HAP-1 (cell line): ENCODE data around the gene EGLN1.

Source experiments
- DNase-seq, 2 experiments: peaks; one replicate each; pipeline ENCODE4 v3.0.0-alpha.2; 2016 to 2020; ENCODE audit warnings: low spot score in 2 of 2
- H3K27me3 ChIP-seq: fragments of 250-450 bp; sonication (Bioruptor Pico); 2 replicates; pipeline ENCODE4 v1.5.1; 2020; ENCODE audit warnings: low read depth, mild to moderate bottlenecking, moderate library complexity
- H3K36me3 ChIP-seq: fragments of 250-450 bp; sonication (Bioruptor Pico); replicated peaks from 2 replicates; pipeline ENCODE4 v1.5.1; 2020; ENCODE audit warnings: mild to moderate bottlenecking
- H3K4me1 ChIP-seq: fragments of 250-450 bp; sonication (Bioruptor Pico); 2 replicates; pipeline ENCODE4 v1.5.1; 2020; ENCODE audit warnings: mild to moderate bottlenecking
- H3K4me3 ChIP-seq: fragments of 250-450 bp; sonication (Bioruptor Pico); 2 replicates; pipeline ENCODE4 v1.5.1; 2020; ENCODE audit warnings: mild to moderate bottlenecking, moderate library complexity
- H3K9me3 ChIP-seq: fragments of 250-450 bp; sonication (Bioruptor Pico); 2 replicates; pipeline ENCODE4 v1.5.1; 2020; ENCODE audit warnings: mild to moderate bottlenecking, moderate library complexity
- in situ Hi-C: fragments of 300-500 bp; cut with MboI; formaldehyde crosslinking; loops from 3 replicates; pipeline ENCODE4 v1.14.3; 2020; ENCODE audit warnings: low sequenced_read_pairs, inconsistent platforms, mixed read lengths

The EGLN1 gene

GRCh38 chr1:231382426-231382825 is 39.7 kb downstream of the EGLN1 start:
- no peaks in the 10 kb centered on the region for H3K36me3 ChIP-seq
- no peaks in the 10 kb centered on the region for H3K27me3 ChIP-seq
- H3K9me3 ChIP-seq, result no peaks in the 10 kb centered on the region
- peaks cover 2% of the 10 kb centered on the region for H3K4me1 ChIP-seq
- DNase-seq, result no peak
- in situ Hi-C loops, result no loop called here
- H3K4me3 ChIP-seq, result no peak overlapping the region

DNA sequence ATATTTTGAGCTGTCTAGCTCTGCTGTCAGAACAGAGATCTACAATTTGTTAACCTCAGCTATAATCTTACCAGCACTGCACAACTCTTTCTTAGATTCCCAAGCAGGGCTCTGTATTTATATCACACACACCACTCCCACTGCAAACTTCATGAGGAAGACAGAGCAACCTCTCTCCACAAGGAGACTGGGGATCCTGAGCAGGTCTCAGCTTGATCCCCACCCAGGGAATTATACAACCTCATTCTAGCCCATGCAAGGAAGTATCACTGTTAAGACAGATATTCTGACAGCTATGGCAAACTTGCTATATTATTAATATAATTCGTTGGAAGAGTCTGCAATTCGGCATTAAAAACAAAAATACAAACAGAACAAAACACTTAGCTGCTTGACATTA is 40.4 kb downstream of the EGLN1 start:
- H3K36me3 ChIP-seq, result no peaks in the 10 kb centered on the region
- no peak overlapping the region for H3K4me3 ChIP-seq
- DNase-seq, result no peak
- H3K9me3 ChIP-seq, result no peaks in the 10 kb centered on the region
- in situ Hi-C loops, result no loop called here
- H3K27me3 ChIP-seq, result no peaks in the 10 kb centered on the region
- H3K4me1 ChIP-seq, result peaks cover 2% of the 10 kb centered on the region

DNA sequence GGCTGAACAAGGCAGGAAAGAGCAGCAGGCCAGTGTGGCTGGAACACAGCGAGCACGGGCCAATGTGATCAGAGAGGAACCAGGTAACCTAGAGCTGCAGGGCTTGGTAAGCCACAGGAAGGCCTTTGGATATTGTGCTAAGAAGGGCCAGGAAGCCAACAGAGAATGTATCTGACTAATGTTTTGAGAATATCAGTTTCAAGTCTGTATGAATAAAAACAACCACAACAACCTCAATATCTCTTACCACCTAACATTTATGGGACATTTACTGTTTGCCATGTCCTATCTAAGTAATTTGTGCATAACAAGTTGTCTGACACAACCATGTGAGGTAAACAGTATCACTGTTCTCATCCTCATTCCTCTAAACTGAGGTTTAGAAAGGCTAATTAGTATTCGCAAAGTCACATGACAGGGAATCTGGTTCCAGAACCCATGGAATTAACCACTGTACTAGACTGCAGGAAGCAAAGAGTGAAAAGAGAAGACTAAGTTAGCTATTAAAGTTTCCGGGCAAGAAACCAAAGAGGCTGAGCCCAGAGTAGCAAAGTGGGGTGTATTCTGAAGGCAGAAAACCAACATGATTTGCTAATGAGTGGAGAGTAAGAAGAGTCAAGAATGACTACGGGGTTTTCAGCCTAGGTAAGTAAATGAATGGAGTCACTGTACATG is 45.1 kb downstream of the EGLN1 start:
- Histone ChIP-seq H3K4me3 (no peak overlapping the region), H3K9me3 (no peaks in the 10 kb centered on the region), H3K27me3 (no peaks in the 10 kb centered on the region), H3K4me1 (peaks cover 2% of the 10 kb centered on the region), H3K36me3 (no peaks in the 10 kb centered on the region)
- in situ Hi-C loops, result no loop called here
- no peak for DNase-seq

- Histone ChIP-seq H3K27me3 (no peaks in the 10 kb centered on the region), H3K9me3 (no peaks in the 10 kb centered on the region), H3K4me1 (peaks cover 2% of the 10 kb centered on the region), H3K36me3 (no peaks in the 10 kb centered on the region), H3K4me3 (no peak overlapping the region)
- DNase-seq, result no peak
- in situ Hi-C loops, result no loop called here
Observed at GRCh38 chr1:231376101-231376500, 46.0 kb downstream of the EGLN1 start.

- H3K4me3 ChIP-seq, result no peak overlapping the region
- no peak for DNase-seq
- in situ Hi-C loops, result no loop called here
- no peaks in the 10 kb centered on the region for H3K9me3 ChIP-seq
- no peaks in the 10 kb centered on the region for H3K27me3 ChIP-seq
- no peaks in the 10 kb centered on the region for H3K4me1 ChIP-seq
- 0 out of 2 replicates have a peak, but pooled peaks cover 5% of the 10 kb centered on the region for H3K36me3 ChIP-seq
Observed at GRCh38 chr1:231374394-231374793, 47.7 kb downstream of the EGLN1 start.

GRCh38 chr1:231372501-231372900 is 49.6 kb downstream of the EGLN1 start:
- Histone ChIP-seq H3K9me3 (no peaks in the 10 kb centered on the region), H3K36me3 (0 out of 2 replicates have a peak, but pooled peaks cover 5% of the 10 kb centered on the region), H3K4me1 (no peaks in the 10 kb centered on the region), H3K27me3 (no peaks in the 10 kb centered on the region), H3K4me3 (no peak overlapping the region)
- DNase-seq, result no peak
- in situ Hi-C loops, result no loop called here

DNA sequence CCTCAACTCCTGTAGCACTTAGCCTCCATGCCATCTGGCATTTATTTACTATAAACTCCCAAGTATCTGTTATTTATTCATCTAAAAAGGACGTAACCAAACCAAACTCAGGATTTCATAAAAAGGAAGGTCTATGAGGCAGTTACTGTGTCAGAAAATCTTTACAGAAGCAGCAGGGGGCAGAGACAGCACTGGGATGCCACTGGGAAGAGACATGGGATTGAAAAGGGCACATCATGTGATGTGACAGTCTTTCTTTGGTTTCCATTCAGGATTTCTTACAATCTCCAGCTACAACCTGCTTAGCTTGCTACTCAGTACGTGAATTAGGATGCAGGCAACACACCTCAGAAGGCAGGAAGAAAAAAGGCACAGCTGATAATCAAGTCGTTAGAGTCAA is 52.8 kb downstream of the EGLN1 start:
- no peak overlapping the region for H3K4me3 ChIP-seq
- no peak for DNase-seq
- H3K27me3 ChIP-seq, result no peaks in the 10 kb centered on the region
- peaks cover 4% of the 10 kb centered on the region for H3K4me1 ChIP-seq
- no peaks in the 10 kb centered on the region for H3K9me3 ChIP-seq
- in situ Hi-C loops, result no loop called here
- 0 out of 2 replicates have a peak, but pooled peaks cover 5% of the 10 kb centered on the region for H3K36me3 ChIP-seq

DNA sequence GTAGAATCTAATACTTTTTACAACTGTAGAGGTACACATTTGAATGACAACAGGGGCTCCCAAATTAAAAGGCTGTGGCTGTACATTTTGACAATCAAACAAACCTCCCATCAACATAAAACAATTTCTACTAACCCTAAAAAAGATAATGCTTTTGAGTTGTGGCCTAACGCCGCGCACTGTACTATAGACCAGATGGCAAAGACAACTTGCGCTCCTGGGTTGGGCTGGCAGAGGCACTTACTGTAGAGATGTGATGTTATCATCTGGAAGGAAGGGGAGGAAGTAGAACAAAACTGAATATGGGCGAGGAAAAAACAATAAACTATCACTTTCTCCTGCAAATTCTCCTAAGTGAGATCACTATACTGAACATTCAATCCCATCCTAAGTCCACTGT is 57.9 kb downstream of the EGLN1 start:
- in situ Hi-C loops, result no loop called here
- peak; percentile 15 to 37 for DNase-seq
- peaks cover 19% of the 10 kb centered on the region for H3K4me1 ChIP-seq
- no peaks in the 10 kb centered on the region for H3K9me3 ChIP-seq
- H3K4me3 ChIP-seq, result no peak overlapping the region
- no peaks in the 10 kb centered on the region for H3K36me3 ChIP-seq
- H3K27me3 ChIP-seq, result no peaks in the 10 kb centered on the region

- no peaks in the 10 kb centered on the region for H3K36me3 ChIP-seq
- H3K4me3 ChIP-seq, result no peak overlapping the region
- in situ Hi-C loops, result no loop called here
- no peaks in the 10 kb centered on the region for H3K27me3 ChIP-seq
- peaks cover 19% of the 10 kb centered on the region for H3K4me1 ChIP-seq
- H3K9me3 ChIP-seq, result no peaks in the 10 kb centered on the region
- peak in 1 of 2 experiments; percentile 72 for DNase-seq
Observed at GRCh38 chr1:231363624-231364023, 58.5 kb downstream of the EGLN1 start.

- no peak overlapping the region for H3K4me3 ChIP-seq
- H3K9me3 ChIP-seq, result no peaks in the 10 kb centered on the region
- in situ Hi-C loops, result no loop called here
- peaks cover 19% of the 10 kb centered on the region for H3K4me1 ChIP-seq
- no peaks in the 10 kb centered on the region for H3K36me3 ChIP-seq
- no peaks in the 10 kb centered on the region for H3K27me3 ChIP-seq
- DNase-seq, result no peak
Observed at GRCh38 chr1:231362325-231362724, 59.8 kb downstream of the EGLN1 start.

GRCh38 chr1:231359113-231359512 is 63.0 kb downstream of the EGLN1 start:
- Histone ChIP-seq H3K36me3 (no peaks in the 10 kb centered on the region), H3K9me3 (no peaks in the 10 kb centered on the region), H3K4me1 (peaks cover 18% of the 10 kb centered on the region), H3K27me3 (no peaks in the 10 kb centered on the region), H3K4me3 (no peak overlapping the region)
- no peak for DNase-seq
- in situ Hi-C loops, result loop anchor here (5.0 kb wide), 1 partner anchor 228 kb away; no protein-coding TSS in a partner anchor

DNA sequence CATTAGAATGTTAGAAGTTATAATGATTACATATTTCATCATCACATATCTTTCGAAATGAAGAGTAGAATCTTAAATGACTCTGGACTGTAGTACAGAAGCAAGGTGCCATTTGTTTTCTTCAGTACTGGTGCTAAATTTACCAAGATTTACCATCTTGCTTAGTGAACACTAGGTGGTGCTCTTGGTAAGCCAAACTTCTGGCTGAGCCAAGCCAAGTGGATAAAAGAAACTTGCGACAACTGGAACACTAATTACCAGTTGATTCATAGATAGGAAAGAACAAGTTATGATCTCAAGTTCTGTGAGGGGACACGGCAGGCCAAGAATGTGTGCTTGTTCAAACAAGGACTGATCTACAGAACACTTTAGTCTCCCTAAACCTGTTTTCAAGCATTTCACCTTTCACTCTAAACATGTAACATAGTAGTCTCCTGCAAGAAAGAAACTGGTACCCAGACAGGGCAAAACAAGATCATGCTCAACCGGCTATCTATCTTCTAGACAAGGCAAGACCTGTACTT is 64.2 kb downstream of the EGLN1 start:
- Histone ChIP-seq H3K9me3 (no peaks in the 10 kb centered on the region), H3K4me3 (no peak overlapping the region), H3K36me3 (peaks cover 6% of the 10 kb centered on the region), H3K4me1 (peaks cover 8% of the 10 kb centered on the region), H3K27me3 (no peaks in the 10 kb centered on the region)
- in situ Hi-C loops, result loop anchor here (5.0 kb wide), 1 partner anchor 229 kb away; no protein-coding TSS in a partner anchor
- DNase-seq, result peak; percentile 47 to 77

DNA sequence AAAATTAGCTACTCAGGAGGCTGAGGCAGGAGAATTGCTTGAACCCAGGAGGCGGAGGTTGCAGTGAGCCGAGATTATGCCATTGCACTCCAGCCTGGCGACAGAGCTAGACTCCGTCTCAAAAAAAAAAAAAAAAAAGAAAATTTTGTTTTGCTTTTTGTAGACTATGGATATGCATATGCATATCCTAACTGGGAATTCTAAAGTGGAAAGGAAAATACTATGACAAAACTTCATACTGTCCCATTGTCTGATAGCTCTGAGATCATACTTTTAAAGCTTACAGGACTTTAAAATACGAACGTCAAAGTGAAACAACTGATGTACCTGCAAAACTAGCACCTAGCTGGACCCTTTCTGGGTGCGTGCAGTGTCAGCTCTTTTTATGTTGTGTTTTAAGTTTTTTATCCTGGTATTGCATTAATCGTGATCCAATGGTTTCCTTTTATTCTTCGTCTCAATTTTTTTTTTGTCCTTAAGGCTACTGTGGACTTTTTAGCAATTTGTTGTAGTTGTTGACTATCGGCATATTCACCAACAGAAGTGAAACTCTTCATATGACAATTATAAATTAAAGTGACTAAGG is 64.8 kb downstream of the EGLN1 start:
- in situ Hi-C loops, result loop anchor here (5.0 kb wide), 1 partner anchor 230 kb away; no protein-coding TSS in a partner anchor
- H3K36me3 ChIP-seq, result peaks cover 12% of the 10 kb centered on the region
- no peaks in the 10 kb centered on the region for H3K9me3 ChIP-seq
- H3K27me3 ChIP-seq, result no peaks in the 10 kb centered on the region
- H3K4me1 ChIP-seq, result peaks cover 8% of the 10 kb centered on the region
- no peak overlapping the region for H3K4me3 ChIP-seq
- no peak for DNase-seq

- no peaks in the 10 kb centered on the region for H3K27me3 ChIP-seq
- no peak overlapping the region for H3K4me3 ChIP-seq
- no peaks in the 10 kb centered on the region for H3K9me3 ChIP-seq
- peaks cover 8% of the 10 kb centered on the region for H3K4me1 ChIP-seq
- in situ Hi-C loops, result loop anchor here (5.0 kb wide), 1 partner anchor 232 kb away; no protein-coding TSS in a partner anchor
- no peak for DNase-seq
- H3K36me3 ChIP-seq, result peaks cover 30% of the 10 kb centered on the region
Observed at GRCh38 chr1:231355171-231355570, 66.9 kb downstream of the EGLN1 start.
